Peyer's patch (tissue), 4 donors: Measurements from ENCODE around the gene TBC1D2.

ENCODE experiments used
- POLR2A ChIP-seq, 2 donors: fragments of 450-650 bp; IDR thresholded peaks; one replicate each; pipeline ENCODE4 v1.5.1; 2017; ENCODE audit warnings: antibody characterized with exemption in 2 of 2, mild to moderate bottlenecking in 2 of 2, moderate library complexity in 2 of 2
- TF ChIP-seq, protein P1 (sequence below), 6 experiments: fragments of 450-650 bp in 4 of 6; fragments of 200-600 bp in 2 of 6; sonication (generic) in 1 of 6; IDR thresholded peaks; one replicate each; pipeline ENCODE4 v1.5.1; 2017 to 2019; ENCODE audit warnings: antibody characterized with exemption in 6 of 6, mild to moderate bottlenecking in 3 of 6, moderate library complexity in 1 of 6

GRCh38 chr9:98192503-98193335 is 62.7 kb downstream of the TBC1D2 start, which contains the start of gene CORO2A:
- TF ChIP-seq, protein P1, sequence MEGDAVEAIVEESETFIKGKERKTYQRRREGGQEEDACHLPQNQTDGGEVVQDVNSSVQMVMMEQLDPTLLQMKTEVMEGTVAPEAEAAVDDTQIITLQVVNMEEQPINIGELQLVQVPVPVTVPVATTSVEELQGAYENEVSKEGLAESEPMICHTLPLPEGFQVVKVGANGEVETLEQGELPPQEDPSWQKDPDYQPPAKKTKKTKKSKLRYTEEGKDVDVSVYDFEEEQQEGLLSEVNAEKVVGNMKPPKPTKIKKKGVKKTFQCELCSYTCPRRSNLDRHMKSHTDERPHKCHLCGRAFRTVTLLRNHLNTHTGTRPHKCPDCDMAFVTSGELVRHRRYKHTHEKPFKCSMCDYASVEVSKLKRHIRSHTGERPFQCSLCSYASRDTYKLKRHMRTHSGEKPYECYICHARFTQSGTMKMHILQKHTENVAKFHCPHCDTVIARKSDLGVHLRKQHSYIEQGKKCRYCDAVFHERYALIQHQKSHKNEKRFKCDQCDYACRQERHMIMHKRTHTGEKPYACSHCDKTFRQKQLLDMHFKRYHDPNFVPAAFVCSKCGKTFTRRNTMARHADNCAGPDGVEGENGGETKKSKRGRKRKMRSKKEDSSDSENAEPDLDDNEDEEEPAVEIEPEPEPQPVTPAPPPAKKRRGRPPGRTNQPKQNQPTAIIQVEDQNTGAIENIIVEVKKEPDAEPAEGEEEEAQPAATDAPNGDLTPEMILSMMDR (IDR thresholded peaks at IDR 0.05) = peak in 4 of 6 experiments; percentile 16 to 58 (median 51)
- peak; percentile 73 for TF ChIP-seq POLR2A (IDR thresholded peaks at IDR 0.05)
